Mononuclear cell (primary cell): ENCODE results near the gene PLEKHA7. TPM values are rescaled to one million over a fixed set of nuclear protein-coding genes. Genes with fewer than 3 reads are reported as not detected.

Source experiments
- H3K27me3 ChIP-seq: 2 replicates; pipeline ENCODE4 v1.6.0; 2011; ENCODE audit warnings: low read length, control low read depth; ENCODE audit not compliant: insufficient read depth
- H3K4me1 ChIP-seq: 2 replicates; pipeline ENCODE4 v1.5.1; 2011; ENCODE audit warnings: mild to moderate bottlenecking, low read length, control low read depth; ENCODE audit not compliant: insufficient read depth
- H3K4me3 ChIP-seq: 2 replicates; pipeline ENCODE4 v1.5.1; 2011; ENCODE audit warnings: mild to moderate bottlenecking, low read length, moderate library complexity
- H3K9me3 ChIP-seq: 2 replicates; pipeline ENCODE4 v1.5.1; 2011; ENCODE audit warnings: low read depth, mild to moderate bottlenecking, control low read depth, low read length
- total RNA-seq: library from RNA; depleted of rRNA; stranded (reverse); fragments of >200 nt; gene quantifications from one replicate; pipeline ENCODE4 v1.2.3, GENCODE V29; 2012

PLEKHA7 gene
- total RNA-seq, 1 donor, result 1.7 TPM

GRCh38 chr11:16743478-16743877 lies 270.7 kb downstream of the PLEKHA7 start:
- Histone ChIP-seq H3K27me3 (no peaks in the 10 kb centered on the region), H3K4me1 (peaks cover 29% of the 10 kb centered on the region), H3K9me3 (no peaks in the 10 kb centered on the region), H3K4me3 (no peak overlapping the region)

DNA sequence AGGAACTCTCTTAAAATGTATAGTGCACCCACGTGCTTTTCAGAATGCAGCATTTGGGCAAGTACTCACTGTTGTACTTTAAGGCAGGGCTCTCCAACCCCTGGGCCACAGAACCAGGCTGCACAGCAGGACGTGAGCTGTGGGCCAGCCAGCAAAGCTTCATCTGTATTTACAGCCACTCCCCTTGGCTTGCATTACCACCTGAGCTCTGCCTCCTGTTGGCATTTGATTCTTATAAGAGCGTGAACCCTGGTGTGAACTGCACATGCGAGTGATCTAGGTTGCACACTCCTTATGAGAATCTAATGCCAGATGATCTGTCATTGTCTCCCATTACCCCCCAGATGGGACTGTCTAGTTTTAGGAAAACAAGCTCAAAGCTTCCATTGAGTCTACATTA lies 272.7 kb downstream of the PLEKHA7 start:
- Histone ChIP-seq H3K9me3 (no peaks in the 10 kb centered on the region), H3K4me3 (no peak overlapping the region), H3K4me1 (peaks cover 36% of the 10 kb centered on the region), H3K27me3 (no peaks in the 10 kb centered on the region)

DNA sequence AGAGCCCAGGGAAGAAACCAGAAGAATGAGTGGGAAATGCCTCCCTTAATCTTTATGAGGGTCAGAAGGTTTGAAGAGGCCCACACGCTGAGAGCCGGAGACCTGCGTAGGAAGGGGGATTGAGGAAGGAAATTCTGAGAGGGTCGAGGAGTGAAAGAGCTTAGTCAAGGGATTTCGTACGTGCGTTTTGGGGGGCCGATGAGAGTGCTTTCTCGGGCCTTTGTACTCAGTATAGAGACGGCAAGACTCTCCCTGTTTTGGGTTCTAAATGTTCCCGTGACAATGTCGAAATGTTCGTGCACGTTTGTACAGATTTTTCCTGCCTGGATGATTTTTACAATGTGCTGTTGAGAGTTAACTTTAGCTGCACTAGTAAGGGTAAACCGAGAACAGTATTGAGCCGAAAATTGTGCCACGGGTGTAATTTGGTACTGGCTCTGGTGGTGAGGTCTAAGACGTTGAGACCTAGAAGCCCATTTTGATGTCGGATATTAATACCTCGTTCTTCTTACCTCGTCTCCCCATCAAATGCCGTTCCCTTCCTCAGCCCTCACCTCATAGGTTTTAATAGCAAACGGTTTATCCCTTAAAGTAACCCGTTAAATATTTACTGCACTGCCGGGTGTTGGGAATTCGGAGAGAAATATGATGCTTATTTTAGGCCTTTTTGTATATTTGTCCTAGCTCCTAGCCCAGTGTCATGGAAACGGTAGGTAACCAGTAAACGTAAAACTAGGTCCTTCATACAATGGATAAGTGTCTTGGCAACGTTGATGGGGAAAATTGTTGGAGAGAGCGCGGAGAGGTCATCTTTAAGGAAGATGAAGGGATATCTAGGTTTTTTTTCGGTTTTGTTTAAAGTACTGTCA lies 275.0 kb downstream of the PLEKHA7 start:
- no peaks in the 10 kb centered on the region for H3K27me3 ChIP-seq
- H3K4me3 ChIP-seq, result peak overlapping the region; percentile 87
- peaks cover 36% of the 10 kb centered on the region for H3K4me1 ChIP-seq
- H3K9me3 ChIP-seq, result no peaks in the 10 kb centered on the region

DNA sequence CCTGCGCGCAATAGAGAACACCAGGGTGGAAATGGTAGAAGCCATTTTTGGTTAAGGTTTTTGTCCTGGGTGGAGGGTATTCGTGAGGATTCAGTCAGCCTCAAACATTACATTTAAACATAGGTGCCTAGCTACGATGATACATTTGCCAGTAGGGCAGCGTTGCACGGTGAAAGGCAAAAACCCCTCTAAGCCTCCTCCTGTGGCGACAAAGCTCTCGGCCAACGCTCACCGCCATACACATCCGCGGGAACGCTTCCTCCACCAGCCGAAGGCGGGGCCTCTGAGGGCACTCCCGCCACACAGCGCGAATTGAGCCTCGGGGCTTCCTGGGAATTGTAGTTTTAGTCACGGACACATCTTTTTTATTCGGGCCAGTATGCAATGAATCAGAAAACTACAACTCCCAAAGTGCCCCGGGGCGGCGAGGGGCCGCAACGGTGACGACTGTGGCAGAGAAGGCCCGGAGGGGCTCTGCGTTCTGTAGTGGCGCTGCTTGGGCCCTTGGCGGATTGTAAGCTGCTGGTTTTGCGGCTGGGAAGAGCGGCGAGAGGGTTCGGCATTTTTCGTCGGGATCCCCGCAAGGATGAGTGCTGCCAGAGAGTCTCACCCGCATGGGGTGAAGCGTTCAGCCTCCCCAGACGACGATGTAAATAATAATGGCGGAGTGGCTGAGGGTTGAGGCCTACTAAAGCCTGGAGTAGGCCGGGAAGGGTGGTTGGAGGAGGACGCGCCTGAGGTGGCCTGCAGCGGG lies 275.8 kb downstream of the PLEKHA7 start, which contains the start of gene C11orf58:
TSS of gene C11orf58 (plus strand) at position 455 of the 754 bp plus-strand sequence. CDS start at position 587, 132 bp downstream.
- peaks cover 36% of the 10 kb centered on the region for H3K4me1 ChIP-seq
- peak within 1 kb of the TSS; percentile 87 for H3K4me3 ChIP-seq
- no peaks in the 10 kb centered on the region for H3K27me3 ChIP-seq
- H3K9me3 ChIP-seq, result no peaks in the 10 kb centered on the region

DNA sequence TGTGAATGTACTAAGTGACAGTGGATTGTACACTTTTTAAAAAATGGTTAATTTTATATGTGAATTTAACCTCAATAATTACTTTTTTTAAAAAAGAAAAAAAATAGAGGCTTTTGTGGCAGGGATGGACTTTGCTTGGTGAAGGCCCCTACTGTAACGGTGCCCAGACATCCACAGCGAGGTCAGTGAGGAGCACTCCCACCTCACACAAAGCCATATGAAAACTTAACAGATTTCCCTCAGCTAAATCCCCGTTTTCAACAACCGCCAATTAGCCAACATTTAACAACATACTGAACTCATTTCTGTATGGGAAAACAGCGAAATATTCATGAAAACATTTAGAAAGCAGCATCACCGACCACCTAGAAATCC lies 276.4 kb downstream of the PLEKHA7 start:
- Histone ChIP-seq H3K4me3 (peak overlapping the region; percentile 87), H3K4me1 (peaks cover 36% of the 10 kb centered on the region), H3K9me3 (no peaks in the 10 kb centered on the region), H3K27me3 (no peaks in the 10 kb centered on the region)

Other genes starting within 250 kb of the PLEKHA7 start
- 2,085 TPM for gene RPS13, start 63.3 kb upstream of the PLEKHA7 start, total RNA-seq
- 44.9 TPM for gene PIK3C2A, start 193.6 kb upstream of the PLEKHA7 start, total RNA-seq